ENCODE results near the gene NSUN3.

The NSUN3 gene

DNA sequence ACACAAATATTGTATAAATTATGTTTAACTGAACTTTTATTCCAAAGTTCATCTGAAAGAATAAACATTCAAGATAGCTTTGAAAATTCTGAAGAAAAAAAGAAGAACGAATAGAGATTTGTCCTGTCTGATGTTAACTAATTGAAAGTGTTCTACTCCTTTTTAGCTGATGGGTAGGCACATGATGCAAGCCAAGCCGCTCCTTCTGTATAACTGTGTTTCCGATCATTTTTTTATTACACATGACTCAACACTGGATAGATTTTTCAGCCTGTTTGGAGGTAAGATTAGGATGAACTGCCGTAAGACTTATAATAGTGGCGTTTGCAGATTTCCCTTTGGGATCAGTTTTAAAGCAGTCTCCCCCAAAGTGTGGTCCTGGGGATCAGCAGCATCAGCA lies 19.0 kb downstream of the NSUN3 start:
- no peak for TF ChIP-seq FOXP2 (optimal IDR thresholded peaks at IDR 0.05; ENCODE audit: borderline replicate concordance, extremely low read depth, extremely low read length, insufficient read depth)
- TF ChIP-seq POLR2AphosphoS5 (IDR thresholded peaks at IDR 0.05; ENCODE audit: low read depth, low read length) = no peak
- TF ChIP-seq, protein P1, sequence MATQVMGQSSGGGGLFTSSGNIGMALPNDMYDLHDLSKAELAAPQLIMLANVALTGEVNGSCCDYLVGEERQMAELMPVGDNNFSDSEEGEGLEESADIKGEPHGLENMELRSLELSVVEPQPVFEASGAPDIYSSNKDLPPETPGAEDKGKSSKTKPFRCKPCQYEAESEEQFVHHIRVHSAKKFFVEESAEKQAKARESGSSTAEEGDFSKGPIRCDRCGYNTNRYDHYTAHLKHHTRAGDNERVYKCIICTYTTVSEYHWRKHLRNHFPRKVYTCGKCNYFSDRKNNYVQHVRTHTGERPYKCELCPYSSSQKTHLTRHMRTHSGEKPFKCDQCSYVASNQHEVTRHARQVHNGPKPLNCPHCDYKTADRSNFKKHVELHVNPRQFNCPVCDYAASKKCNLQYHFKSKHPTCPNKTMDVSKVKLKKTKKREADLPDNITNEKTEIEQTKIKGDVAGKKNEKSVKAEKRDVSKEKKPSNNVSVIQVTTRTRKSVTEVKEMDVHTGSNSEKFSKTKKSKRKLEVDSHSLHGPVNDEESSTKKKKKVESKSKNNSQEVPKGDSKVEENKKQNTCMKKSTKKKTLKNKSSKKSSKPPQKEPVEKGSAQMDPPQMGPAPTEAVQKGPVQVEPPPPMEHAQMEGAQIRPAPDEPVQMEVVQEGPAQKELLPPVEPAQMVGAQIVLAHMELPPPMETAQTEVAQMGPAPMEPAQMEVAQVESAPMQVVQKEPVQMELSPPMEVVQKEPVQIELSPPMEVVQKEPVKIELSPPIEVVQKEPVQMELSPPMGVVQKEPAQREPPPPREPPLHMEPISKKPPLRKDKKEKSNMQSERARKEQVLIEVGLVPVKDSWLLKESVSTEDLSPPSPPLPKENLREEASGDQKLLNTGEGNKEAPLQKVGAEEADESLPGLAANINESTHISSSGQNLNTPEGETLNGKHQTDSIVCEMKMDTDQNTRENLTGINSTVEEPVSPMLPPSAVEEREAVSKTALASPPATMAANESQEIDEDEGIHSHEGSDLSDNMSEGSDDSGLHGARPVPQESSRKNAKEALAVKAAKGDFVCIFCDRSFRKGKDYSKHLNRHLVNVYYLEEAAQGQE (IDR thresholded peaks at IDR 0.05; ENCODE audit: insufficient read depth in 1 of 2, low read depth in 2 of 2, low read length in 2 of 2) = no peak
- TF ChIP-seq TAF1 (IDR thresholded peaks at IDR 0.05; ENCODE audit: borderline replicate concordance, insufficient read depth, low read length) = no peak
- no peak for TF ChIP-seq SIN3A (IDR thresholded peaks at IDR 0.05; ENCODE audit: borderline replicate concordance, insufficient read depth, low read length)

DNA sequence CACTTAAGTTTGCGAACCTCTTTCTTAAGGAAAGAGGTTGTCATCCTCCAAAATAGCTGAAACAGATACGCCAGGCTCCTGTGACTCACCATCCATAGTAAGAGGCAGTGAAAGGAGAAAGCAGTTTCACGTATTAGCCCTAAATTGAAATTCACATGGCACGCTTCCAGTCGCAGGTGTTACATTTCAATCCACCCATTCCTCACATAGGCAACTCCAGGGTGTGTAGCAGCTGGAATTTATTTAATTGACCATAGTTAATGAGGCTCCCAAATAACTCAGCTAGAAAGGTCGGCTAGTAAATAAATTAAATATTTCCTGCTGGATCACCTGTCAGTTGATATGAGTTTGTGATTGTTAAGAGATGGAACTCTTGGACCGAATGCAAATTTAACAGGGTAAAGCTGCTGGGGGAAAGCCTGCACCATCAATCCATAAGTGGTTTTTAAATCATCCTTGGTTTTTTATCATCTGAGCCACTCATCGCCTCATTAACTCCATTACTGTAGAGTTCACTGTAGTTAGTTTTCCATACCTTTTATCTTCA lies 19.6 kb downstream of the NSUN3 start:
- TF ChIP-seq FOXP2 (optimal IDR thresholded peaks at IDR 0.05; ENCODE audit: borderline replicate concordance, extremely low read depth, extremely low read length, insufficient read depth) (no peak), POLR2AphosphoS5 (IDR thresholded peaks at IDR 0.05; ENCODE audit: low read depth, low read length) (no peak), SIN3A (IDR thresholded peaks at IDR 0.05; ENCODE audit: borderline replicate concordance, insufficient read depth, low read length) (no peak), TAF1 (IDR thresholded peaks at IDR 0.05; ENCODE audit: borderline replicate concordance, insufficient read depth, low read length) (no peak)
- TF ChIP-seq, protein P1 (IDR thresholded peaks at IDR 0.05; ENCODE audit: insufficient read depth in 1 of 2, low read depth in 2 of 2, low read length in 2 of 2) = no peak

DNA sequence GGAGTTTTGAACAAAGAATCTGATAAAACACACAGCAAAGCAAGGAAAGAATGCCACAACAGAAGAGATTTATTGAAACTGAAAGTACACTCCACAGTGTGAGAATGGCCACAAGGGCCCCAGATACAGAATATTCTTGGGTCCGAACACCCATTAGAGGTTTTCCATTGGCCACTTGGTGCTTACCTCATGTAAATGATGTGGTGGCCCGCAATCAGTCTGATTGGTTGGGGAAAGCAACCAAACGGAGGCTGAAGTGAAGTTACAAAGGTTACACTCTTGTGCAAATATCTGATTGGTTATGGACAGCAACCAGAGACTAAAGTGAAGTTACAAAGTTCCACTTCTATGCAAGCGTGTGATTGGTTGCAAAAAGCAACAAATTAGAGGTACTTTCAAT lies 20.4 kb downstream of the NSUN3 start:
- TF ChIP-seq FOXP2 (optimal IDR thresholded peaks at IDR 0.05; ENCODE audit: borderline replicate concordance, extremely low read depth, extremely low read length, insufficient read depth) (no peak), TAF1 (IDR thresholded peaks at IDR 0.05; ENCODE audit: borderline replicate concordance, insufficient read depth, low read length) (no peak), POLR2AphosphoS5 (IDR thresholded peaks at IDR 0.05; ENCODE audit: low read depth, low read length) (no peak), SIN3A (IDR thresholded peaks at IDR 0.05; ENCODE audit: borderline replicate concordance, insufficient read depth, low read length) (no peak)
- TF ChIP-seq, protein P1 (IDR thresholded peaks at IDR 0.05; ENCODE audit: insufficient read depth in 1 of 2, low read depth in 2 of 2, low read length in 2 of 2) = no peak

DNA sequence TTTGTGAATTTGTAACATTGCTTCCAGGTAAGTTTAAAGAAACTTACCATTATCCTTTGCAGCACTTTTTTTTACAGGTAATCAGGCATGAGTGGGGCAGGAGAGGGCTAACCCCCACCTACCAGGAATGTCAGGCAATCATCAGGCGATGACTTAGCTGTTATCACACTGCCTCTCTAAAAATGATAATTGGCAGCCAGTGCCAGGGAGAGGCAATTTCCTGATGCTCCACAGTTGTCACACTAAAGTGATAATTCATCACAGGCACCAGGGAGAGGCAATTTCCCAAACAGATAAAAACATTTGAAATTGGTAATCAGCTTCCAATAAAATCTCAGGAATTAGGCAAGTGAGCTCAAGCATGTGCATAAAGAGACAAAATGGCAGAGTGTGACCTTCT lies 26.3 kb downstream of the NSUN3 start:
- TF ChIP-seq POLR2AphosphoS5 (IDR thresholded peaks at IDR 0.05; ENCODE audit: low read depth, low read length) (no peak), SIN3A (IDR thresholded peaks at IDR 0.05; ENCODE audit: borderline replicate concordance, insufficient read depth, low read length) (no peak), TAF1 (IDR thresholded peaks at IDR 0.05; ENCODE audit: borderline replicate concordance, insufficient read depth, low read length) (no peak)
- TF ChIP-seq, protein P1 (IDR thresholded peaks at IDR 0.05; ENCODE audit: insufficient read depth in 1 of 2, low read depth in 2 of 2, low read length in 2 of 2) = no peak

DNA sequence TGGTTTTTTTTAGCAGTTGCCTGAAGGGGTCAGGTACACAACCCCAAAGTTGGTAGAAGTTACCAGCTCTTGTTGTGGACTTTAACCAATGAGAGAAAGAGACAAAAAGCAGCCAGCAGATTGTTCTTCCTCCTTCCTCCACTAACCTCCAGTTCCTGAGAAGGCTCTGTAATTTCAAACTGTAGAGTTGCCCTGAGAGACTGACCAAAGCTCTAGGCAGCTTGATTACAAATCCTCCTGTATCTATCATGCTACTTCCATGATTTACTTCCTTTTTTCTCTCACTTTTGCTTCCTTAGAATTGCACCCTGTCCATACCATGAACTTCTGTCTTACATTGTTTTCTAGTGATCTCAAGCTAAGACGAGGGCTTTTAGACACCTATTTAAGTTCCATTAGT lies 29.2 kb downstream of the NSUN3 start:
- TF ChIP-seq, protein P1 (IDR thresholded peaks at IDR 0.05; ENCODE audit: insufficient read depth in 1 of 2, low read depth in 2 of 2, low read length in 2 of 2) = no peak
- no peak for TF ChIP-seq FOXP2 (optimal IDR thresholded peaks at IDR 0.05; ENCODE audit: borderline replicate concordance, extremely low read depth, extremely low read length, insufficient read depth)
- no peak for TF ChIP-seq POLR2AphosphoS5 (IDR thresholded peaks at IDR 0.05; ENCODE audit: low read depth, low read length)
- TF ChIP-seq TAF1 (IDR thresholded peaks at IDR 0.05; ENCODE audit: borderline replicate concordance, insufficient read depth, low read length) = no peak
- TF ChIP-seq SIN3A (IDR thresholded peaks at IDR 0.05; ENCODE audit: borderline replicate concordance, insufficient read depth, low read length) = no peak

Measured in PFSK-1 (cell line).